HG03457 (cell line): Measurements from ENCODE around the gene PROK2.

ENCODE experiments used
- ATAC-seq: cut with Tn5 transposase; IDR thresholded peaks from one replicate; pipeline ENCODE4 v1.9.1; 2021; ENCODE audit warnings: moderate number of reproducible peaks; ENCODE audit not compliant: unreplicated experiment

The PROK2 gene

DNA sequence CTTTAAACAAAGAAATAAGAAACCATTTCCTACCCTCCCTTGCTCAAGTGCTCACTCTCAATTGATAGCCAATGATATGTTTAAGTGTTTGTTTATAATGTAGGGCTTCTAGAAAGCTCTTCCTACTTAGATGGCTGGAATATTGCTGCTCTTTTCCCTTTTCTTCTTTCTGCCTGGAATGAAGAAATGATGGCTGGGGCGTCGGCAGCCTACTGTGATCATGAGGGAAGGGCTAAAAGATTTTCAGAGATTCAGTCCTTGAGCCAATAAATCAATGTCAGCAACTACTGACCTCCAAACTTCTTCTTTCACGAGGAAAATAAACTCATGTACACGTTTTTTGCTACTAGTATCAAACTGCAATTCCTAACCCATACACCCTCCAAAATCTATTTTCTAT lies 33.3 kb downstream of the PROK2 start:
- ATAC-seq, result no peak

DNA sequence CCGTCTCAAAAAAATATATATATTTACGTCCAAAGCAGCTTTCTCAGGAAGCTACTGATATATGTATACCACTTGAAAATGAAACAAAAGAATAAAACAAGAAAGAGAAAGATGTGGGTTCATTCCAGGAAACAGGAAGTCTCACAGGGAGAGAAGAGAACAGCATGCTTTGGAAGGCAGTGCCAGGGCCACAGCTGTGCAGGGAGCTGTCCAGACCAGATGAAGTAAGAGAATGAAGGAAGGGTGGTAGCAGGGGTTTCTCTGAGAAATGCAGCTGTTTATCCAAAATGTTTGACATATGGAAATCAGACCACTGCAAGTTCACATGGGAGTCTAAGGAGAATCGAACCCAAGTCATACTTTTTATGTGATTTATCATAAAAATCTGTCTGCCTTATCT lies 40.2 kb downstream of the PROK2 start:
- ATAC-seq, result no peak

DNA sequence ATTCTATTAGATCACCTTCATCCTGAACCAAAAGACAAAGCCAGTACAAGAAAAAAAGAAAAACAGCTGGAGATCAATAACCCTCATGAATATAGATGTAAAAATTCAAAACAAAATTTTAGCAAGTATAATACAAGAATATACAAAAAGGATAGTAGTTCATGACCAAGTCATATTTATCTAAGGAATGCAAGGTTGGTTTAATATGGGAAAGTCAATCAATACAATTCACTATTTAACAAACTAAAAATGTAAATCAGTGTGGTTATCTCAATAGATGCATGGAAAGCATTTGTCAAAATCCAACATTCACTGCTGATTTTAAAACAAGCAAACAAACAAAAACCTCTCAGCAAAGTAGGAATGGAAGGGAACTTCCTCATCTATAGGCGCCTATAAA lies 42.3 kb downstream of the PROK2 start:
- no peak for ATAC-seq

DNA sequence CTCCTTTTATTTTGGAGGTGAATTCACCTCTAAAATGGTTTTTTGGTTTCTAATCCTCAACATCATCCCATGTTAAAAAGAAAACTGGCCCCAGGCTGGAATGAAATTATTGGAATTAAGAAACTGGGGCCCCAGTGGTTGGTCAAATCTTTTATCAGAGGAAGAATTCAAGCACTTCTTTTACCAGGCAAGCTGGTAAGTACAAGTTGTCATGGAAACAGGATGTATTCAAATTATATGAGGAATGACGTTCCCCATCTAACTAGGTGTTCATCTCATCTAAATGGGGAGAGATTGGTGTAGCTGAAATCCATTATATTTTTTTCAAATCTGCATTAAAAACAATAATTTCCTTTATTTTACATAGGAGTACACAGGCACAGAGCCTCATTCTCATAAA lies 50.1 kb downstream of the PROK2 start:
- ATAC-seq, result no peak

DNA sequence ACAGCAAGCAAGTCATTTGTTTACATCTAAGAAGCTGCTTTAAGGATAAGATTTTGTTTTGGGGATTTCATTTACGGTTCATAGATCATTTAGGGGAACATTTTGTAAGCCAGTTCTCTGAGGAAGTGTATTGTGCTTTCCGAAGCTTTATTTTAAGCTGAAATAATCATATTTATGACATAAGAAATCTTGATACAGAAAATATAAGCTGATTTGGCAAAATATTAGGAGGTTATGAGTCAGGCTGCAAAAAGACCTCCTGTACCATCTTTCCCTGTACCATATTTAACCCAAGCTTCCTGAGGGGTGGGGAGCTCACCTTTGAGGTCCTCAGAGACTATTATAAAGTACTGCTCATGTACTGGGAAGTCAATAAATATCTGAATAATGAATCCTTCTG lies 51.6 kb downstream of the PROK2 start:
- ATAC-seq, result no peak

DNA sequence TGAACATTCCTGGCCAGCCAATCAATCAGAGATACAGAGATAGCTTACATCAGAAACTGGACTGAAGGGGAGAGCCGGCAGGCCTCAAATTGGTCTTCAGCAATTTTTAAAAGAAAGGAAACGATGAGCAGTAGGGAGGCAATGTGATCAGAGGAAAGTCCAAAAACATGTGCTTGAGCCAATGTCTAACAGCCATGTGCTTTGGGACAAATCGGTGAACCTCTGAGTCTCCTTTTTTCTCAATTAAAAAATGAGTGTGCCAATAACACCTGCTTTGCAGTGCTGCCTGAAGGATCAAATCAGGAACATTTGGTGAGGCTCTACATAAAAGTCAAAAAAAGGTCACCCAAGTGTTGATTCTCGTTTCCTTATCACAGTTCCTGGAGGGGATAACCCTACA lies 52.3 kb downstream of the PROK2 start:
- ATAC-seq, result no peak

DNA sequence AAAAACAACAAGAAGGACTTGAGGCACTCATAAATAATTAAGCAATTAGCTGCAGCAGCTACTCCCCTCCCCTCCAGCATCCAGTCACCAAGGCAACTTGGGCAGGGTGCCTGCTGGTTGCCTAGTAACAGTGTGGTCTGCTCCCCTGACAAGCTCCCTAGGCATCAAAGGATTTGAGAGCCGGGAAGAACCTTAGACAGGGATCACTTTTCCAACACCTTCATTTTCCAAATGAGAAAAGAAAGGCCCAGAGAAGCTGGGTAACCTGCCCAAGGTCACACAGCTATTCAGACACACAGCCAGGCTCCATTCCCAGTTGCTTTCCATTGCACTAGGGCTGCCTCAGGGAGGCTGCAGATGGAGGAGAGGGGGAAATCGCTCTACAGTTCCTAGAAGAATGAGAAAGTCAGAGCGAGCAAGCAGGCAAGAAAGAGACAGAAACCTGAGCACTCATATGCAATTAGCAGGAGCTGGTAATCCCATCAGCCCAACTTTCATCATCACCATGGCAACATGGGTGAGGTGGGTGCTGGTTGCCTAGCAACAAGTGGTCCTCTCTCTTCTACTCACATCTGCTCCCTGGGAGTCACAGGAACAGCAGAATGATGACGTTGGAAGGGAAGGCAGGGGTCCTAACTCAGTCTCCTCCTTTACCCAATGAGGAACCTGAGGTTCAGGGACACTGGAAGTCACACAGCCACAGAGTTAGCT lies 56.2 kb downstream of the PROK2 start:
- no peak for ATAC-seq

DNA sequence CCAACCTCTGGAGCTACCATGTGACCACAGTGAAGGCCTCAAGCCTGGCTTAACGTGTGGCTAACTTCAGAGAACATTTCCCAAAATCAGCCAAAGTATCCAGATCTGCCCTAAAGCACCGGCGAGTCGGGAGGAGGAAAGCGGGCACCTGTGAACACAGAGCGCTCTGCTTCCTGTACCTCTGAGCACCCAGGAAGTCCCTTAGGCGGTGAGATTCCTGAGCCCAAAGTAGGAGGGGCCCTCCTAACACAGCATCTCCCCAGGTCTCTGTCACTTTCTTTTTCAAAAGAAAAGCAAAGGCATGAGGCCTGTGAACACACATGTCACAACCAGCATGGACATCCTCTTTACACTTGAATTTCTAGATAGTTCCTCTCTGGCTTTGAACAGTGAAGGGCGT lies 58.8 kb downstream of the PROK2 start:
- no peak for ATAC-seq

DNA sequence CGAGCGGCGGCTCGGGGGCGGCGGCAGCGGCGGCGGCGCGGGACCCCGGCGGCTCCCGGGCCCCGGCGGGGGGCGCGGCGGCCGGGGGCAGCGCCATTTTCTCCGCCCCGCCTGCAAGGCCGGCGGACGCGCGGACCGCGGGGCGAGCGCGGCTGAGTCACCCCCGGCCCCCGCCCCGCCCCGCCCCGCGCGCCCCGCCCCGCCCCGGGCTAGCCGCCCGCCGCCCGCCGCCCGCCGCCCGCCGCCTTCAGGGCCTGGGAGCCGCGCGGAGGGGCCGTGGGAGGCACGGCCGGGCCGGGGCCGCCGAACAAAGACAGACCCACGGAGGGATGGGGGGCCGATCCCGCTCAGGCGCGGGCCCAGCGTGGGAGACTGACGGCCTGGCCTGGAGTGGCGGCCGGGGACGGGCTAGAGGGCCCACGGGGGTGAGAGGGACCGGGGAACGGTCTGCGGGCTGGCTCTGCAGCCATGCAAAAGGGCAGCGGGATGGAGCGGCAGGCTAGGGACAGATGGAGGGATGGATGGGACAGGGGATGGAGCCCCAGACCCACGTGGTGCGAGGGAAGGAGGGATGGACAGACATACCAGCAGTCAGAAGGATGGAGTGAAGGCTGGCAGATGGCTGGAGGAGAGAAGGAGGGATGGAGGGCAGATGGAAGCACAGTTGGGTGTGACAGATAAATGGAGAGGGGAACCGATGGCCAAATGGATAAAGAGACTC lies 59.5 kb downstream of the PROK2 start, which contains the start of gene EIF4E3:
Gene EIF4E3, minus strand, starts transcription at position 132 of the 721 bp plus-strand sequence. Its CDS starts 35 bp downstream, at position 97.
- ATAC-seq, result no peak

DNA sequence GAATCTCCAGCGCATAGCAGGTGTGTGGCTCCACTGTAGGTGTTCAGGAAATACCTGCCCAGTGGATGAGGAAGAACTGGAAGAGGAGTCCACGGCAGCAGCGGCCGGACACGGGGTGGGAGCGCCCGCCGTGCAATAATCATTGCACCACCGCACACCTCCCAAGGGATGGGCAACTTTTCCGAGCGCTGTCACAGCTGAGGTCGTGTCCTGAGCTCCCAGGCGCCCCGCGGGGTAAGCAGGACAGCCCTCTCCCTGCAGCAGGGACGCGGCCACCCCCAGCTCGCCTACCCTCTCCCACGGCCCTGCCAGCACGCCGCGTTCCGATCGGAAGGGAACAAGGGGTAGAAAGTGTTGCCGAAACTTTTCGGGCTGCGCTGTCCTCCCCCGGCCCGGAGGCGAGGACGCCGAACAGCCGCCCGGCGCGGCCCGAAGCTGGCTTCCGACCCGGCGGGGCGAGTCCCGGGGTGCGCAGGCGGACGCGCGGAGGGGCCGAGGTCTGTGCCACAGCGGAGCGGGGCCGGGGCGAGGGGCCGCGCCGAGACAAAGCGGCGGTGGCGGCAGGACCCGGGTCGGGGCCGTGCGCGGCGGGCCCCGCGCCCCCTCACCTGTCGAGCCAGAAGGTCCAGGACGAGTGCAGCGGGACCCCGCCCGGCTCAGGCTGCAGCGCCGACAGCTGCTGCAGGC lies 60.2 kb downstream of the PROK2 start:
- ATAC-seq, result no peak

DNA sequence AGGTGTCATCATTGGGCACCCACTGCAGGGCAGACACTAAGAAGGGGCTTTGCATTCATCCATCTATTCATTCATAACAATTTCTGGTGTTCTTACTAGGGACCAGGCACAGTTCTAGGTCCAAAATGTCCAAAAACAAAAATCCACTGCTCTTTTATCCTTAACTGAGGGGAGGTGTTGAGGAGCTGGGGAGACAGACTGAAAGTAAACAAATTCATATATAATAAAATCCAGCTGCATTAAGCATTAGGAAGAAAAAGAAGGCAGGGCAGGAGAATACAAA lies 60.8 kb downstream of the PROK2 start:
- ATAC-seq, result no peak

DNA sequence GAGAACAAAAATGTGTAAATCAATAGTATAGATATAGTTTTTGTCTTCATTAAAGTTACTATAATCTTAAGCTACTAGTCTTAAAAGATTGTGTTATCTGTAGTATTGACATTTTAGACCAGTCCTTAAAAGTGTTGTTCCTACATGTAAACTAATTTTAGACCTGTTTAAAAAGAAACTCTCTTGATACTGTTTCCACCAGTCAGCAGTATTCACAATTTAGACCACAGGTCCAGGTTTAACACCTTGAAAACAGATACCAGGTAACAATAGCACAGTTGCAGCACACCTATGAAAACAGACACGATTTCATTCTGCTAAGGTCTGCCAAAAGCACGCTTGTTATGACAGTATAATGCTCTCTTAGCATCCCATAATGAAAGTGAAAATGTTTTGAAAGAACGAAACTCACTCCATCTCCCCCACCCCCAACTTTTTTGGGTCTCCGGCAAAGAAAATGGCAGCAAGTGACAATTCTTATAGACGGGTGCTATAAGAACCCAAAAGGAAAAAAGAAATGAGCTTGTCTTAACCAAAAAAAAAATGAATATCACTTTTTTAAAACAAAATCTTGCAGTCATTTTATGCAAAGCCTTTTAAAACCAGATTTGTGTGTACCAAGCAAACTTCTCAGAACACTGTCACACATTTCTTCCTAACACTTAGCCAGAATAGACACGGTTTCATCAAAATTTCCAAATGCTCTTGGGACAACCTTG lies 61.3 kb downstream of the PROK2 start:
- ATAC-seq, result no peak

DNA sequence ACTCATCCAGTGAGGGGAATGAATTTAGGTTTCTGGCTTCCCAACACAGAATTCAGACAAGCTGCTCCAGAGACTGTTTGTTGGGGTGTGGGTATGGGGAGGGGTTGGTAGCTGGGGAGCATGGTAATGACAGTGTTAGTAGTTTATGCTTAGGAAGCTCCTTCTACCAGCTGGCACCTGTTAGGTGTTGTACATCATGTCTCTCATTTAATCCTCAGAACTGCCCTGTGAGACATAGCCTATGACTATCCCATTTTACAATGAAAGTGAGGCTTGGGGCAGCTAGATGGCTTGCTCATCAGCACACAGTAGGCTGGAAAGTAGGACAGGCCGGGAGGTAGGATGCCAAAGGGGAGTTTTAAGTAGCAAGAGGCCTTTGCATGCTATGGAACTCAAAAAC lies 62.3 kb downstream of the PROK2 start:
- ATAC-seq, result no peak
